SK-N-SH treated with all-trans-retinoic acid at 6 μM for 48 hours (cell line): ENCODE measurements around the gene MAOA.

ENCODE experiments used
- ZFP3 ChIP-seq: fragments of 250-450 bp; sonication (Bioruptor Pico); IDR thresholded peaks from 2 replicates; pipeline ENCODE4 v1.5.0; 2020; ENCODE audit warnings: mild to moderate bottlenecking, moderate library complexity
- TF ChIP-seq, protein P1 (sequence below): fragments of 250-450 bp; sonication (Bioruptor Pico); IDR thresholded peaks from 2 replicates; pipeline ENCODE4 v1.5.1; 2020; ENCODE audit warnings: low read depth, mild to moderate bottlenecking, moderate library complexity

- TF ChIP-seq, protein P1, sequence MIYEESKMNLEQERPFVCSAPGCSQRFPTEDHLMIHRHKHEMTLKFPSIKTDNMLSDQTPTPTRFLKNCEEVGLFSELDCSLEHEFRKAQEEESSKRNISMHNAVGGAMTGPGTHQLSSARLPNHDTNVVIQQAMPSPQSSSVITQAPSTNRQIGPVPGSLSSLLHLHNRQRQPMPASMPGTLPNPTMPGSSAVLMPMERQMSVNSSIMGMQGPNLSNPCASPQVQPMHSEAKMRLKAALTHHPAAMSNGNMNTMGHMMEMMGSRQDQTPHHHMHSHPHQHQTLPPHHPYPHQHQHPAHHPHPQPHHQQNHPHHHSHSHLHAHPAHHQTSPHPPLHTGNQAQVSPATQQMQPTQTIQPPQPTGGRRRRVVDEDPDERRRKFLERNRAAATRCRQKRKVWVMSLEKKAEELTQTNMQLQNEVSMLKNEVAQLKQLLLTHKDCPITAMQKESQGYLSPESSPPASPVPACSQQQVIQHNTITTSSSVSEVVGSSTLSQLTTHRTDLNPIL, result no peak
- no peak for TF ChIP-seq ZFP3 (CRISPR knock-in tag)
These were observed 21.0 kb downstream of the MAOA start for GRCh38 chrX:43676971-43677572.
